GM18502 (cell line): ENCODE results near the gene DLGAP4.

Experiments
- ATAC-seq: cut with Tn5 transposase; IDR thresholded peaks from one replicate; pipeline ENCODE4 v1.9.1; 2021; ENCODE audit warnings: mild to moderate bottlenecking; ENCODE audit not compliant: unreplicated experiment, poor library complexity

Gene DLGAP4

DNA sequence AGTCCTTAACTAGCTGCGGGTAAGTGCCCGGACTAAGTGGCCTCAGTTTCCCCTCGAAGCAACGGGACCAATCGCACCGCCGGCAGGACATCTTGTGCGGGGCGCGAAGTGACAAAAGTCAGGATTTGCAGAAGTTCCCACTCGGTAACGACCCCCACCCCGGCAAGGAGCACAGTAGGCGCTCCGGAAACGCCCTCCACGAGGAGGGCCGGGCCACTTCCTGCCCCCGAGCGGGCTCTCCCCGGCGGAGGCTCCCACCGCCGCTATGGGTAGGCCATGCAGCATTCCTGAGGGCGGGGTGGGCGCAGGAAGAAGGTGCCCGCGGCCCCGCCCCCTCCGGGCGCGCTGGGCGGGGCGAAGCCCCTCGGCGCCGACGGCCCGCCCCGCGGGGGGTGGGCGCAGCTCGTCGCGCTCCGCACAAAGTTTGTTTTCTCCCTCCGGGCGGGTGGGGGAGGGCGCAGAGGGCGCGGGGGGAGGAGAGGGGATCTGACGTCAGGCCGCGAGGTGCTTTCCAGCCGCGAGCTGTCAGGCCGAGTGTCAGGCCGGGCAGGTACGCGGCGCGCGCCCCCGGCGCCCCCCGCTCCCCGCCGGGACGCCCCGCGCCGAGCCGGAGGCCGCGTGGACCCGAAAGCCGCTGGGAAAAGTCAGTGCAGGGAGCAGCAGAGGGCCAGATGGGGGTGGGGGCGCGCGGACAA, 267.1 kb downstream of the DLGAP4 start, which contains the start of gene TGIF2:
TGIF2 (plus strand) TSS at position 495 of the 695 bp plus-strand sequence. CDS start 5,178 bp downstream, outside the sequence.
- peak; percentile 67 for ATAC-seq

DNA sequence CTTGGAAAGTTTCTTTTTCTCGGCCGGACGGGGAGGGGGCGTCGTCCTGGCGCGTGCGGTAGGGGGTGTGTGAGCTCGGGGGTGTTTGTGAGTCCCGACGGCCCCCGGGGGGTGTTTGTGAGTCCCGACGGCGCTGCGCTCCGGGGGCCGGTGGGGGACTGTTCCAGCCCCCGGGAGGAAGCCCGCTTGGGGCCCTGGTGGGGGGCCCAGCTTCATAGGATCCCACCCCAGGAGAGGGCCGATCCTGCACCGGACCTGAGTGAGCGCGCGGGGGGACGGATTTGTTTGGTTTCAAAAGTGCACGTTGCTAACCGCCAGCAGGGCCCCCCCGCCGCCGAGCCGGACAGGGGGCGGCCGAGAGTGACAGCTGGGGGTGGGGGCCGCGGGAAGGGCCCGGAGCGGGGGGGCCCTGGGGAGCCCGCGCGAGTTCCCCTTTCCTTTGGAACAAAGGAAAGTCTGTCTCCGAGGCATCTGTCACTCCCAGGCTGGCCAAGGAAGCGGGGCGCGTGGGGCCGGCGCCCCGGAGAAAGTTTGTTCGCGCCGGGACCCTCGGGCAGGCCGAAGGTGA, 267.7 kb downstream of the DLGAP4 start:
- no peak for ATAC-seq

DNA sequence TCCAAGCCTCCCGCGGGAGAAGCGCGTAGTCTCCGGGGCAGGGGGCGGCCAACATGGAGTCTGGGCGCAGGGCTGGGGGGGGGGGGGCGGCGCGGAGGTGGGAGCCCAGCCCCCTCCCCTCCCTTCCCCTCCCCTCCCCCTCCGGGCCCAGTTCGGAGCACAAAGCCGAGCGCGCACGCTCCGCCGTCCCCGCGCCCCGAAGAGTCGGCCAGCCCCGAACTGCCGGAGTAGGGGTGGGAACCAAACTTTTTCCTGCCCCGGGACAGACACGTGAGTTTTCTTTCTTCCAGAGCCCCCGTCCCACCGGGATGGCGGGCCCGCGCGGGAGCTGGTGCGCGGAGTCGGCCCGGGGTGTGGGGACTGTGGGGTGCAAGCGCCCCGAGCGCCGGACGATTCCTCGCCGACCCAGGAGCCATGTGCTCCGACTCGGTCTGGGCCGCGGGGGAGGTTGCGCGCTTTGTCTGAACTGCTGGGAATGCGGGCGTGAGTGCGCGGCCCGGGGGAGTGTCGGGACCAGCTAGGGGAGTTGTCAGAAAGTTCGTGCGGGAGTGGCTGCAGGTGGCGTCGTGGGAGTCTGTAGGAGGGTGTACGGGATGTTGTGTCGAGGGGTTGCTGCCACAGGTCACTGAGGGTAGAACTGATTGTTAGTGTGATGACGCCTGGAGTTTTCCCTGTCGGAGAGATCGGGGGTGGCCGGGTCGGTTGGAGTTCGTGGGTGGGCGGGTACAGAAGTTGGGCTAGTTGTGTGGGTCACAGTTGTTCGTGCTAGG, 268.4 kb downstream of the DLGAP4 start:
- ATAC-seq, result no peak

DNA sequence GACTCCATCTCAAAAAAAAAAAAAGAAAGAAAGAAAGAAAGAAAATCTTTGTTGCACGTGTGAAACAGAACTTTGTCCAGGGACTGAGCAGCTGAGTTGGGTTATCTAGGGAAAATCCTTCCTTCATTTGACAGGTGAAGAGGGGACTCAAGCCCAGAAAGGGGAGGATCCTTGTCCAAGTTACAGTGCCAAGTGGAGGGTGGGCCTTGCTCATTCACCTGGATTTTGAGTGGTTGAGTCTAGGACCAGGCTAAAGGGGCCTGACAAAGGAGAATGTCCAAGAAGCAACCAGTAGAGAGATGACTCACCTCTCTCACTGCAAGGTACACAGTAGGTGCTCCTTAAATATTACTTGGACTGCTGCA, 269.9 kb downstream of the DLGAP4 start:
- ATAC-seq, result no peak
